Stimulated activated CD4-positive, alpha-beta T cell treated with anti-CD3 and anti-CD28 coated beads, Interleukin-12 subunit alpha, Interleukin-12 subunit beta, amount 100 ng/mL, for 48 hours (primary cell): ENCODE results near the gene ETFRF1.
A peak's percentile ranks its signal among the peaks of the same experiment; 100 is the strongest.

Experiments
- DNase-seq, 3 donors: peaks; one replicate each; pipeline ENCODE4 v3.0.0-alpha.2; 2020; ENCODE audit warnings: low read depth in 2 of 3, low spot score in 1 of 3

Gene ETFRF1, protein sequence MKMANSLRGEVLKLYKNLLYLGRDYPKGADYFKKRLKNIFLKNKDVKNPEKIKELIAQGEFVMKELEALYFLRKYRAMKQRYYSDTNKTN

DNA sequence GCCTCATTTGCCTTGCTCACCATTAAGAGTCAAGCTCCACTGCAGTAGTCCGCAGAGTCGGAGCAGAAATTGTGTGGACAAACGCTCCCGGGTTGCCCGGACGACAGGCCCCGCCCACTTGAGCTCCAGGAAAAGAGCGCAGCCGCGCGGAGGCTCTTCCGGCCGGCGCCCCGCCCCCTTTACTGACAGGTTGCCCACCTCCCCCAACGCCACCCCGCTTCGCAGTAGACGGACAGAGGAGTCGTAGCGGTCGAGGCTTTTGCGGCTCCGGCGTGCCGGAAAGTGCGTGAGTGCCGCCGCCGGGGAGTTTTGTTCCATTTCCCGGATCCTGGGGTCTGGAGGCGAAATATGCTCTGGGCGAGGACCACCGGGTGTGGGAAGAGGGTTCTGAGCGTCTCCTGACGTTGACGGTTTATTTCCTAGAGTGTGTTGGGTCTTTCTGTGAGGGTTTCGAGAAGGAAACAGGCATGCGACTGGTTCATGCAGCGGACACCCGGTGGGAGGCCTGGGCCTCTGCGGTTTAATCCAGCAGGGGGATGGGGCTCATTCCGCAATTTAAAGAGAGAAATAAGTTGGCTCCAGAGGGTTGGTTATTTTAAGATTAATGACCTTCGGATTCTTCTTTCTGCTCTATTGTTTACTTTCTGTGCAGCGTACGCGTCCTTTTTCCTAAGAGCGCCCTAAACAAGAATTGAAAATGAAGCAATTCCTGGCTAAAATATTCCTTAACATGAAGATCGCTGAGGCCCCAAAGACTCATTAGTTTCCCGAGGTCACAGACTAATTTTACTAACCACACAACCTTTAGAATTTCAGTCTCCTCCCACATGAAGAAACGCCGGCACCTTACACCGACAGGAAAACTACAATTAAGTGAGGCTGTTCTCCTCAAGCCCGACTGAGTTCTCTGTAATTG, at the start of gene ETFRF1, which contains the start of gene DNAI7:
ETFRF1 (plus strand) TSS at position 182 of the 916 bp plus-strand sequence. CDS start 8,720 bp downstream, outside the sequence.
DNAI7 (minus strand) TSS at position 105 of the 916 bp plus-strand sequence; CDS start at position 23, 82 bp downstream.
- DNase-seq, result peak; percentile 87 to 97 (median 91)

GRCh38 chr12:25146686-25147085, 48.4 kb upstream of the ETFRF1 start:
- DNase-seq, result no peak

- no peak for DNase-seq
Measured at GRCh38 chr12:25151476-25151875, 43.6 kb upstream of the ETFRF1 start.

GRCh38 chr12:25152055-25152454, 43.0 kb upstream of the ETFRF1 start:
- DNase-seq, result no peak

DNA sequence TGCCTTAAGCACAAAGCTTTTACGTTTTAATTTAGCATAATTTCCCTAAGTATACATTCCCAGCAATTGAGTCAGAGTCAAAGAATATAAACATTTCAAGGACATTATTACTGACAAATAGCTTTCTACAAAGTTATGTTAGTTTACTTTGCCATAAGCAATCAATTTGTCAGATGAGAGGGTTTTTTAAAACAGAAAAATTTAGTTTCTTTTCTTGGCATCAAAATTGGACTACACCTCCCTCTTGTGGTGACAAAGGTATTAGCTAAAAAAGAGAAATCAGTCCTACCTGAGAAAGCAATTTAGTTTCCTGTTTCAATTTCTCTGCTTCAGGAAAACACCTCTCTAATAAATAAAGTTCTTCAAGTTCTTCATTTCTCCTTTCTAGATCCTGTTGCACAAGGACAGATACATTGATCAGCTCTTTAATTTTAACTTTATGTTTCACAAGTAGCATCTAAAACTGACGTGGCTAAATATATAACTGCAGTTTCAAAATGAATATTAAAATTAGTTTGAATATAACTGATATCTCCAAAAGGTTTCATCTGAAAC, 39.9 kb upstream of the ETFRF1 start:
- peak in 1 of 3 donors; percentile 22 for DNase-seq

DNA sequence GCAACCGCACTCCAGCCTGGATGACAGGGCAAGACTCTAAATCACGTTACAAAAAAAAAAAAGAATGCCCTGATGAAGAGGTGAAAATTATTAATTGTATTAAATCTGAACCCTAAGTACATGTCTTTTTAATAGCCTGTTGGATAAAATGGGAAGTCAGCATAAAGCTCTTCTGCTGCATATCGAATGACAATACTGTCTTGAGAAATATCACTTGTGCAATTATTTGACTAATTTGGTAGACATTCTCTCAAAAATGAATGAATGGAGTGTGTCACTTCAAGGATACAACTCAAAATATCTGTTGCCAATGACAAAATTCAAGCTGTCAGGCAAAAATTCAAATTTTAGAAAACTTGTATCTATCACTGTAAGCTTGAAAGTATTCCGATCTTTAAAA, 39.0 kb upstream of the ETFRF1 start:
- DNase-seq, result no peak

DNA sequence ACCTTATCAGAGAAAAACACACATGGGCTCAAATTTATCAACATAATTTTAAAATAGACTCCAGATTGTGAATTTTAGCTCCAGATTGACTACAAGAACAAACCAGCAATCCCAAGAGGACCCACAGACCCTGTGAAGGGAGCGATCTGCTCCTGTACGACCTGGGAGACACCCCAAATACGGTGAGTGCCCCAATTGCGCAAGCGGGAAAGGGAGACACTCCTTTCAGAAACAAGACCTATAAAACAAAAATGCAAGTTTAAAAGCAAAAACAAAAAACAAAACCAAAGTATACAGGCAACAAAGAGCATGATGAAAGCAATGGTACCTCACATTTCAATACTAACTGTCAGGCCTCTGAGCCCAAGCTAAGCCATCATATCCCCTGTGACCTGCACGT, 32.2 kb upstream of the ETFRF1 start:
- DNase-seq, result no peak

GRCh38 chr12:25182765-25183164, 12.3 kb upstream of the ETFRF1 start:
- DNase-seq, result no peak

DNA sequence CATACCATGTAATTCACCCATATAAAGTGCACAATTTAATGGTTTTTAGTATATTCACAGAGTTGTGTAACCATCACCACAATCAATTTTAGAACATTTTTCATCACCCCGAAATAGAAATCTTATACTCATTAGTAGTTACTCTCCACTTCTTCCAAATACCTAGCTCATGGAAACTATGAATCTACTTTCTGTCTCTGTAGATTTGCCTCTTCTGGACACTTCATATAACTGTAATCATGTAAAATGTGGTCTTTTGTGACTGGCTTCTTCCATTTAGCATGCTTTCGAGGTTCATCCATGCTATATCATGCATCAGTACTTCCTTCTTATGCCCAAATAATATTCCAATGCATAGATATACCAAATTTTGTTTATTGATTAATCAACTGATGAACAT, 10.9 kb upstream of the ETFRF1 start:
- no peak for DNase-seq

GRCh38 chr12:25186038-25186787, 8.8 kb upstream of the ETFRF1 start:
- no peak for DNase-seq

DNA sequence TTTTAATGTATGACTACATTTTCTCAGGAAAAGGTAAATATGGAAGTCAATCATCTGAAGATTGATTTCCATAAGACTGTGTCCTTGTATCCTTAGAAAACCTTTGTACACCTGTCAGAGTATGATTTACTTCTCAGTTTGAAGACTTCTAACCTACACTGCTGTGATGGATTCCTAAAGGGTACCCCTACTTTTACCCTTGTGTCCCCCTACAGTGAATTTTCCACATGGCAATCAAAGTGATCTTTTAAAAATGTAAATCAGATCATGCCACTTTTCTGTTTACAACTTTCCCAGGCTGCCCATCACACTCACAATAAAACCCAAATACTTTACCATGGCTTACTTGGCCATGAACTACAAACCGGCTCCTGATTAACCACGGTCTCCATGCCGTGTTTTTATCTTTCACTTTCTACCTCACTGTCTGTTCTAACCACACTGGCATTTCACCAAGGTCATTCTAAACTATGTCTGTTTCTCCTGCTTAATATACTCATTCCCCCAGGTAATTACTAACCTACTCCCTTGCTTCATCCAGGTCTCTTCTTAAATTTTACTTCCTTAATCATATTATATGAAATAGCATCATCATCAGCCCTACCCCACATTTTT, 8.1 kb upstream of the ETFRF1 start:
- DNase-seq, result no peak

- DNase-seq, result no peak
Measured at GRCh38 chr12:25187781-25188180, 7.3 kb upstream of the ETFRF1 start.

DNA sequence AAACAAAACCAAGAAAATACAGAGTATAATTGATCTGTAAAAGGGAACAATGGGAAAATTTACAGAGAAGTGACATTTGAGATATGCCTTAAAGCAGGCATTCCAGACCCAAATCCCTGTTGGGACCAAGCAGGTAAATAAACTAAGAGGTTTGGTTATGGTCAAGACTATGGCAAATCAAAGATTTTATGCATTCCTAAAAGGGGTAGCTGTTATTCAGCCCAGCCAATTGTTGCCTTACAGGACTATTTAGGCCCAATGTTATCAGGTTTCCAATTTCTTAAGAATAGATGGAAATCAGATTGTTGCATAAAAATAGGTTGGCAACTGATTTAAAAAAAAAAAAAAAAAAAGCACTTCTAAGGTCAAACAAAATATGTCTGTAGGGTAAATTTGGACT, 5.4 kb upstream of the ETFRF1 start:
- no peak for DNase-seq

GRCh38 chr12:25190793-25191192, 4.2 kb upstream of the ETFRF1 start:
- DNase-seq, result no peak

DNA sequence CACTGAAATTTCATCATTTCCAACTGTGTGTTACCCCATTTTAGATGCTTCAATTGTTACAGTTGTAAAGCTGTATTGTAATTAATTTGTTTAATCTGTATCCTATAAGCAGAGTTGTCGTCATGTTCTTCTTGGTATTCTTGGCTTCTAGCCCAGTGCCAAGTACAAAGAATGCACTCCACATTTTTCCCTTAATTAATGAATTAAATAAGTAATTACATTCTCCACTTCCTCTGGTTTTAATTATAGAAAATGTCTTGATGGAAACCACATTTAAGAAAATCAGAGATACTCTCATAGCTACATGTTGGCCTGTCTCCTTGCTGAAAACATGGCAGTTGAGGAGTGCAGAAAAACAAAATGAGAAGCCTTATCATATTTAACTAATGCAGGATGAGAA, 823 bp upstream of the ETFRF1 start:
- DNase-seq, result no peak

DNA sequence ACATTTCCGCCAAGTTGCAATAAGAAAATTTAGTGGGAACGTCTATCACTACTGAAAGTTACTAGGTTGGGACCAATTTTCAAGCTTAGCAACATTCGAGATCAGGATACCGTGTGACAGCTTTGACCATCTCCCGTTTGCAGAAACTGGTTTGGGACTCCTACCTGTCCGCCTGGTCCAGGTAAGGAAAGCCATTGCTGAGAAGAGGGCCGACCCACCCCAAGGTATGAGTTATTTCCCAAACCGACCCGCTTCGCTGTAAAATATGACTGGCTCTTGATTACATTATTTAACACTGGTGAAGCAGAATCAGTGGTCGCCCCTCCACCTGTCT, 348 bp upstream of the ETFRF1 start:
- DNase-seq, result no peak

- DNase-seq, result no peak
Measured at GRCh38 chr12:25197608-25198007, 2.6 kb downstream of the ETFRF1 start.

DNA sequence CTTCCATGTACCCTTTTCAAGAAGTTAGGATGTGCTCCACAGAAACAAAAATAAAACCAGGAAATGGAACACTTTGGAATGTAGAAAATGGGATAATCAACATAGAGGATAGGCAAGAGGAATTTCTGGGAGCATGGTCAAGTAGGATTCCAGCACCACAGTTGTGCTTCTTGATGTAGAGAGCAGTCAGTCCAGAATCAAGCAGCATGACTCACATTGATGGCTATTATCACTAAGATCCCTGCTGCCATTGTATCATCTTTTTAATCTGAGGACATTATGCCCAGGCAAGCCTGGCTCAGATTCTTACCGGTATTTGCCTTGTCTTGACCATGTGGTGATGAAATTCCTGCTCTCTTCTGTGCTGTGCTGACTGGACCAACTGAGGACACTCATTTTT, 5.7 kb downstream of the ETFRF1 start:
- DNase-seq, result no peak

DNA sequence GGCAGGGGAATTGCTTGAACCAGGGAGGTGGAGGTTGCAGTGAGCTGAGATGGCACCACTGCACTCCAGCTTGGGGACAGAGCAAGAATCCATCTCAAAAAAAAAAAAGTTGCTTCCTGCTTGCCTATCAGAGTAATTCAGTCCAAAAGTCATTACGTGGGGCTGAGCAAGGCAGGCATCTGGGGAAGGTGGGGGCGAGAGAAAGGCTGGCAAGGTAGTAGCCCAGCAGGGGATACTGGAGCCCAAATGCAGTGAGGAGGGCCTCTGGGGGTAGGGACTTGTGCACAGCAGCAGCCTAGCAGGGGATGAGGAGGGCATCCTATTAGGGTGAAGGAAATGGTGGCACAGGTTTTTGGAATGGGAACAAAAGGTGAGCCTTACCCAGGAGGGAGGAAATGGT, 7.1 kb downstream of the ETFRF1 start:
- no peak for DNase-seq

- DNase-seq, result no peak
Measured at GRCh38 chr12:25207411-25207810, 12.4 kb downstream of the ETFRF1 start.

DNA sequence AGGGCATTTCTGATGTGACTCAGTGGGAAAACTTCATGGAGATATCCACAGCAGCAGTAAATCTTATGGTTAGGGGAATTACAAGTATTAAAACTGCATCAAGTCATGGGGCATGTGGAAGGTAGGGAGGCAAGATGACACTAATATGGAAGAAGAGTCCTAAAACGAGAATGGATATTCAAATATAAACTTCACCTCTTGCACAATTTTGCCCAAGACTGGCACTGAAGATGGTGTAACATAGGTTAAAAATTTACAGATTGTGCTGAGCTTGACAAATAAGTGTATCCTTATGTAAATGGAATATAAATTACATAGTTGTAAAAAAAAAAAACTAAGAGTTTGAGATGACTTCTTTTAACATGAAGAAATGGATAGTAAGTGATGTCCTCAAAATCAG, 12.8 kb downstream of the ETFRF1 start:
- no peak for DNase-seq
